Measurements from ENCODE around the gene HIVEP3. TPM values are rescaled to one million over a fixed set of nuclear protein-coding genes. Genes with fewer than 3 reads are reported as not detected.

The HIVEP3 gene
- total and polyA plus RNA-seq, 11 donors = 3.2 to 11.9 (median 5.0) TPM

- 95 to 98% (median 97%) methylated on average over 4 of the region's 4 CpGs for WGBS, 4 donors
- no peaks in the 10 kb centered on the region for H3K36me3 ChIP-seq
- intact Hi-C loops (cut with DNase I) = loop anchor here in 1 of 10 donors (10.0 kb wide), 1 partner anchor 66 kb away; the partner anchor contains the start of gene HIVEP3
- H3K27ac ChIP-seq = no peak overlapping the region
- TF ChIP-seq POLR2A (IDR thresholded peaks at IDR 0.05) = no peak
- TF ChIP-seq CTCF (IDR thresholded peaks at IDR 0.05) = no peak
- H3K9me3 ChIP-seq = no peaks in the 10 kb centered on the region
- H3K4me1 ChIP-seq = peaks cover 0 to 24% (median 4%) of the 10 kb centered on the region in 12 donors
- no peak for ATAC-seq
- H3K27me3 ChIP-seq = no peaks in the 10 kb centered on the region
- no peak for DNase-seq
- no peak overlapping the region for H3K4me3 ChIP-seq
Observed at GRCh38 chr1:41849211-41849759, 69.4 kb downstream of the HIVEP3 start.

GRCh38 chr1:41848216-41848952, 70.3 kb downstream of the HIVEP3 start:
- intact Hi-C loops (cut with DNase I) = loop anchor here in 1 of 10 donors (10.0 kb wide), 1 partner anchor 66 kb away; the partner anchor contains the start of gene HIVEP3
- WGBS, 4 donors = 80 to 87% (median 82%) methylated on average over 7 of the region's 7 CpGs
- ATAC-seq = no peak

GRCh38 chr1:41847733-41848132, 71.0 kb downstream of the HIVEP3 start:
- TF ChIP-seq POLR2A (IDR thresholded peaks at IDR 0.05) = no peak
- TF ChIP-seq CTCF (IDR thresholded peaks at IDR 0.05) = no peak
- Histone ChIP-seq H3K4me1 (peaks cover 0 to 35% (median 9%) of the 10 kb centered on the region in 12 donors), H3K4me3 (no peak overlapping the region), H3K27me3 (no peaks in the 10 kb centered on the region), H3K36me3 (no peaks in the 10 kb centered on the region), H3K9me3 (no peaks in the 10 kb centered on the region), H3K27ac (peak overlapping the region in 4 of 12 donors; percentile 4 to 52 (median 40))
- peak in 3 of 5 donors; percentile 23 to 71 (median 64) for DNase-seq
- 35 to 57% (median 45%) methylated on average over 2 of the region's 2 CpGs for WGBS, 4 donors
- intact Hi-C loops (cut with DNase I) = loop anchor here in 1 of 10 donors (10.0 kb wide), 1 partner anchor 67 kb away; the partner anchor contains the start of gene HIVEP3
- peak; percentile 70 to 92 (median 80) for ATAC-seq

More at GRCh38 chr1:41848216-41848952, 70.3 kb downstream of the HIVEP3 start:
- no peak for TF ChIP-seq POLR2A (IDR thresholded peaks at IDR 0.05)
- TF ChIP-seq CTCF (IDR thresholded peaks at IDR 0.05) = no peak
- Histone ChIP-seq H3K36me3 (no peaks in the 10 kb centered on the region), H3K27ac (no peak overlapping the region), H3K9me3 (no peaks in the 10 kb centered on the region), H3K4me1 (peaks cover 0 to 28% (median 8%) of the 10 kb centered on the region in 12 donors), H3K4me3 (no peak overlapping the region), H3K27me3 (no peaks in the 10 kb centered on the region)
- DNase-seq = no peak

All from heart left ventricle (tissue), 16 donors.